K562 (cell line): ENCODE results near the gene FGF2. TPM values are rescaled to one million over a fixed set of nuclear protein-coding genes. Genes with fewer than 3 reads are reported as not detected.

Source experiments
- ATAC-seq: fragments of 200-7000 bp; cut with Tn5 transposase; 3 replicates; pipeline ENCODE4 v1.9.1; 2020; ENCODE audit warnings: moderate library complexity
- BruUV-seq: library from RNA; stranded (reverse); fragments of 400-500 nt; replicated peaks from 2 replicates; lab custom pipeline; 2021; lab: Mats Ljungman, UMichigan
- CTCF ChIA-PET: fragments of 300-600 bp; formaldehyde crosslinking; extraction: SDS; loops from one replicate; lab custom pipeline; 2021; ENCODE audit warnings: low intra/inter-chr PET ratio; lab: Yijun Ruan, JAX
- POLR2A ChIA-PET: fragments of 300-600, 350-650 bp; sonication (Branson Sonifier 250); formaldehyde crosslinking; extraction: SDS; loops from one replicate; lab custom pipeline; 2021; ENCODE audit warnings: antibody characterized with exemption, inconsistent platforms; lab: Yijun Ruan, JAX
- DNase-seq, 4 experiments: peaks; one replicate each; pipeline versions ENCODE4 v3.0.0 to v3.0.0-alpha.2; 2011 to 2018; ENCODE audit warnings: low spot score in 3 of 4, mixed read lengths in 3 of 4; ENCODE audit errors: extremely low read depth in 1 of 4
- FAIRE-seq: peaks from 2 replicates; lab custom pipeline; 2011; peaks lifted over from hg19 to GRCh38; lab: Jason Lieb, UNC
- H2AFZ ChIP-seq: 2 replicates; pipeline ENCODE4 v1.6.0; 2011; ENCODE audit warnings: low read depth, low read length, control low read depth, inconsistent platforms
- H3K27ac ChIP-seq: fragments of 200-600 bp; 3 replicates; pipeline ENCODE4 v1.8.0; 2011; ENCODE audit warnings: low read depth, mild to moderate bottlenecking, control low read depth, inconsistent platforms, low read length, moderate library complexity, mixed read lengths; ENCODE audit errors: extremely low read depth
- H3K27me3 ChIP-seq, 2 experiments: fragments of 300-600 bp in 1 of 2; 2 replicates in 1 of 2; 3 replicates in 1 of 2; pipeline versions ENCODE4 v1.6.0 to v1.8.0; 2011; ENCODE audit warnings: inconsistent platforms in 2 of 2, low read length in 2 of 2, mild to moderate bottlenecking in 1 of 2, mixed read lengths in 1 of 2, moderate library complexity in 1 of 2; ENCODE audit not compliant: control insufficient read depth in 2 of 2, insufficient read depth in 2 of 2
- H3K36me3 ChIP-seq: fragments of 300-600 bp; 3 replicates; pipeline ENCODE4 v1.8.0; 2011; ENCODE audit warnings: mild to moderate bottlenecking, low read length, inconsistent platforms; ENCODE audit not compliant: control insufficient read depth, insufficient read depth
- H3K4me1 ChIP-seq, 2 experiments: fragments of 200-600 bp in 1 of 2; replicated peaks in 1 of 2; 2 replicates in 1 of 2; 3 replicates in 1 of 2; pipeline versions ENCODE4 v1.5.1 to v1.8.0; 2011; ENCODE audit warnings: inconsistent platforms in 2 of 2, low read length in 2 of 2, mild to moderate bottlenecking in 1 of 2, mixed read lengths in 1 of 2, moderate library complexity in 1 of 2; ENCODE audit not compliant: control insufficient read depth in 2 of 2, insufficient read depth in 2 of 2
- H3K4me2 ChIP-seq: 2 replicates; pipeline ENCODE4 v1.6.1; 2011; ENCODE audit warnings: low read length, control low read depth, inconsistent platforms, mixed read lengths; ENCODE audit not compliant: insufficient read depth
- H3K4me3 ChIP-seq: fragments of 200-600 bp; sonication (generic), shearing (Covaris generic); 2 replicates; pipeline ENCODE4 v1.5.1; 2016; ENCODE audit warnings: control low read depth, inconsistent platforms
- H3K79me2 ChIP-seq: fragments of 200-600 bp; 3 replicates; pipeline ENCODE4 v1.8.0; 2011; ENCODE audit warnings: low read length, inconsistent platforms; ENCODE audit not compliant: control insufficient read depth, insufficient read depth
- H3K9ac ChIP-seq, 2 experiments: 2 replicates each; pipeline versions ENCODE4 v1.6.0 to v1.6.1; 2011; ENCODE audit warnings: low read depth in 2 of 2, low read length in 2 of 2, control low read depth in 1 of 2, inconsistent platforms in 1 of 2, mild to moderate bottlenecking in 1 of 2, mixed read lengths in 1 of 2; ENCODE audit not compliant: insufficient read depth in 1 of 2
- H3K9me1 ChIP-seq: one replicate; pipeline ENCODE4 v1.6.0; 2011; ENCODE audit warnings: inconsistent platforms, mild to moderate bottlenecking, low read length, moderate library complexity; ENCODE audit not compliant: control insufficient read depth, insufficient read depth
- H3K9me3 ChIP-seq: replicated peaks from 2 replicates; pipeline ENCODE4 v1.5.1; 2011; ENCODE audit warnings: low read depth, low read length, inconsistent platforms; ENCODE audit not compliant: control insufficient read depth, insufficient read depth
- H4K20me1 ChIP-seq: replicated peaks from 2 replicates; pipeline ENCODE4 v1.6.1; 2011; ENCODE audit warnings: low read length, inconsistent platforms, mixed read lengths; ENCODE audit not compliant: control insufficient read depth, insufficient read depth
- GABPB1 ChIP-seq: sonication (generic); formaldehyde crosslinking; IDR thresholded peaks from 2 replicates; pipeline ENCODE4 v1.8.0; 2022; ENCODE audit warnings: mild to moderate bottlenecking, missing genetic modification reagents
- HNRNPL ChIP-seq: fragments of 200-400 bp; formaldehyde crosslinking; IDR thresholded peaks from 2 replicates; pipeline ENCODE4 v1.6.1; 2017; ENCODE audit warnings: low read depth, mild to moderate bottlenecking, low read length
- THAP7 ChIP-seq: fragments of 250-450 bp; sonication (Bioruptor Pico); IDR thresholded peaks from 2 replicates; pipeline ENCODE4 v1.5.0; 2021
- U2AF2 ChIP-seq: fragments of 200-400 bp; formaldehyde crosslinking; optimal IDR thresholded peaks from 2 replicates; pipeline ENCODE3; 2017; ENCODE audit warnings: low read depth, mild to moderate bottlenecking, low read length
- ZKSCAN8 ChIP-seq: fragments of 200-800 bp; sonication (Bioruptor generic); IDR thresholded peaks from 2 replicates; pipeline ENCODE4 v1.6.1; 2016; ENCODE audit warnings: missing genetic modification characterization, missing compliant biosample characterization
- ZNF212 ChIP-seq: fragments of 450-650 bp; formaldehyde crosslinking; IDR thresholded peaks from 2 replicates; pipeline ENCODE4 v1.4.0; 2020; ENCODE audit warnings: mild to moderate bottlenecking
- ZNF592 ChIP-seq: fragments of 450-650 bp; IDR thresholded peaks from 2 replicates; pipeline ENCODE4 v1.6.1; 2017; ENCODE audit warnings: antibody characterized with exemption, mild to moderate bottlenecking
- WGBS: fragments of 100-300 bp; shearing (Covaris generic); methylation state at CpG from one replicate; pipeline ENCODE4 v1.1.6; 2016; ENCODE audit warnings: low coverage, mixed read lengths; ENCODE audit not compliant: insufficient coverage; ENCODE audit errors: missing lambda C conversion rate; 5-methylcytosine and 5-hydroxymethylcytosine counted together
- in situ Hi-C: fragments of 300-500 bp; cut with MboI; formaldehyde crosslinking; loops from 4 replicates; pipeline ENCODE4 v1.15.0; 2018; ENCODE audit warnings: inconsistent platforms, mixed read lengths
- intact Hi-C: fragments of 100-400 bp; cut with micrococcal nuclease; formaldehyde crosslinking; loops from 2 replicates; pipeline ENCODE4 v1.14.2; 2022
- polyA plus RNA-seq, 8 experiments: library from polyadenylated mRNA; depleted of rRNA in 4 of 8; stranded (reverse) in 5 of 8; unstranded in 3 of 8; fragments of >200 nt; fragmentation: Nextera tagmentation in 2 of 8; fragmentation: Illumina TruSeq in 1 of 8; extraction: Ambion mirVana in 2 of 8; extraction: Trizol in 1 of 8; gene quantifications; 2 replicates each; pipeline versions ENCODE4 v1.2.1 to v1.2.3, GENCODE V29; 2011 to 2014; ENCODE audit warnings: inconsistent platforms in 1 of 8, missing spikeins in 1 of 8
- total RNA-seq, 7 experiments: library from RNA; depleted of rRNA in 6 of 7; stranded (reverse); fragments of >200 nt in 6 of 7; fragmentation: Illumina TruSeq in 2 of 7; extraction: Trizol in 2 of 7; gene quantifications; 2 replicates each; pipeline versions ENCODE4 v1.2.1 to v1.2.3, GENCODE V29; 2011 to 2021; ENCODE audit warnings: low replicate concordance in 1 of 7

Gene FGF2
- total and polyA plus RNA-seq, 9 of the 15 experiments (the other 6 are each of a cell fraction or from before 2014, with no cell fraction given), result 2.5 to 19.4 (median 9.2) TPM

GRCh38 chr4:122884499-122884898, 57.9 kb downstream of the FGF2 start:
- WGBS, result 70% methylated on average over 1 of the region's 1 CpG

More at GRCh38 chr4:122884499-122884898, 57.9 kb downstream of the FGF2 start:
- no TSS peak for BruUV-seq
- H3K9me1 ChIP-seq, result no peaks in the 10 kb centered on the region
- no peak overlapping the region for H3K4me3 ChIP-seq
- in situ Hi-C loops (no loop called here), intact Hi-C loops (no loop called here)
- ChIA-PET POLR2A (interaction anchor here (1.1 kb wide), 1 partner anchor 12 kb away, joined by 3 read pairs; no protein-coding TSS in a partner anchor), CTCF (no interaction called here)
- peaks cover 19% of the 10 kb centered on the region; the same call in 1 of the 3 replicates for H3K36me3 ChIP-seq
- no peaks in the 10 kb centered on the region for H4K20me1 ChIP-seq
- TF ChIP-seq HNRNPL (no peak), U2AF2 (no peak), ZKSCAN8 (CRISPR knock-in tag) (no peak), ZNF212 (CRISPR knock-in tag) (no peak), GABPB1 (CRISPR knock-in tag) (no peak), ZNF592 (no peak), THAP7 (CRISPR knock-in tag) (no peak)
- 0 out of 2 replicates have a peak, but pooled peaks cover 2% of the 10 kb centered on the region for H3K9me3 ChIP-seq
- no peak overlapping the region for H2AFZ ChIP-seq
- H3K27me3 ChIP-seq, result no peaks in the 10 kb centered on the region
- no peak for FAIRE-seq
- H3K9ac ChIP-seq, result no peak overlapping the region
- no peak overlapping the region for H3K4me2 ChIP-seq
- no peaks in the 10 kb centered on the region for H3K79me2 ChIP-seq
- DNase-seq, result no peak
- ATAC-seq, result no peak
- H3K27ac ChIP-seq, result no peak overlapping the region
- H3K4me1 ChIP-seq, result no peaks in the 10 kb centered on the region
